GM23338 (cell line): ENCODE data around the gene SNX7. TPM values are rescaled to one million over a fixed set of nuclear protein-coding genes. Genes with fewer than 3 reads are reported as not detected.

Source experiments
- ATAC-seq: fragments of 200-7000 bp; cut with Tn5 transposase; 3 replicates; pipeline ENCODE4 v1.9.1; 2020
- DNase-seq: peaks from one replicate; pipeline ENCODE4 v3.0.0-alpha.2; 2015; ENCODE audit warnings: low spot score
- H2AFZ ChIP-seq: fragments of 200-600 bp; sonication (generic); 2 replicates; pipeline ENCODE4 v1.8.0; 2016; ENCODE audit warnings: antibody characterized with exemption, mild to moderate bottlenecking, moderate library complexity
- H3F3A ChIP-seq: fragments of 200-600 bp; sonication (generic); replicated peaks from 2 replicates; pipeline ENCODE4 v1.8.0; 2017; ENCODE audit warnings: antibody characterized with exemption, mixed run types, low read depth
- H3K27ac ChIP-seq: fragments of 200-600 bp; sonication (generic); 2 replicates; pipeline ENCODE4 v1.6.1; 2016; ENCODE audit warnings: low read depth
- H3K27me3 ChIP-seq: fragments of 200-600 bp; sonication (generic); 2 replicates; pipeline ENCODE4 v1.8.0; 2016; ENCODE audit warnings: mild to moderate bottlenecking, mixed run types, moderate library complexity; ENCODE audit not compliant: insufficient read depth
- H3K36me3 ChIP-seq: fragments of 200-600 bp; sonication (generic); 2 replicates; pipeline ENCODE4 v1.8.0; 2016; ENCODE audit warnings: mild to moderate bottlenecking; ENCODE audit not compliant: insufficient read depth
- H3K4me1 ChIP-seq: fragments of 200-600 bp; sonication (generic); 2 replicates; pipeline ENCODE4 v1.8.0; 2016; ENCODE audit warnings: mild to moderate bottlenecking, moderate library complexity; ENCODE audit not compliant: insufficient read depth
- H3K4me2 ChIP-seq: fragments of 200-600 bp; sonication (generic); 2 replicates; pipeline ENCODE4 v1.7.1; 2017; ENCODE audit warnings: mixed run types
- H3K4me3 ChIP-seq: fragments of 200-600 bp; sonication (generic); 2 replicates; pipeline ENCODE4 v1.6.1; 2016; ENCODE audit warnings: mixed run types
- H3K79me2 ChIP-seq: fragments of 200-600 bp; sonication (generic); replicated peaks from 2 replicates; pipeline ENCODE4 v1.8.0; 2017; ENCODE audit warnings: mild to moderate bottlenecking; ENCODE audit not compliant: insufficient read depth
- H3K9me2 ChIP-seq: fragments of 200-600 bp; sonication (generic); 2 replicates; pipeline ENCODE4 v1.8.0; 2017; ENCODE audit not compliant: insufficient read depth
- H4K20me1 ChIP-seq: fragments of 200-600 bp; sonication (generic); replicated peaks from 2 replicates; pipeline ENCODE4 v1.8.0; 2017; ENCODE audit warnings: mild to moderate bottlenecking; ENCODE audit not compliant: insufficient read depth
- H3K27ac Mint-ChIP-seq: 2 replicates; pipeline ENCODE4 v1.8.0; 2020; ENCODE audit warnings: inconsistent platforms, mild to moderate bottlenecking, moderate library complexity, mixed read lengths
- H3K27me3 Mint-ChIP-seq: 3 replicates; pipeline ENCODE4 v1.8.0; 2022; ENCODE audit warnings: low read depth, mild to moderate bottlenecking, moderate library complexity, mixed read lengths, inconsistent platforms; ENCODE audit not compliant: insufficient read depth, poor library complexity
- H3K36me3 Mint-ChIP-seq: 3 replicates; pipeline ENCODE4 v1.8.0; 2021; ENCODE audit warnings: low read depth, mild to moderate bottlenecking, inconsistent platforms, moderate library complexity, mixed read lengths
- H3K4me1 Mint-ChIP-seq: 3 replicates; pipeline ENCODE4 v1.8.0; 2020; ENCODE audit warnings: mild to moderate bottlenecking, inconsistent platforms, mixed read lengths
- H3K4me3 Mint-ChIP-seq: 3 replicates; pipeline ENCODE4 v1.8.0; 2021; ENCODE audit warnings: moderate library complexity, mild to moderate bottlenecking, inconsistent platforms, mixed read lengths
- H3K9me3 Mint-ChIP-seq: 3 replicates; pipeline ENCODE4 v1.8.0; 2020; ENCODE audit warnings: moderate library complexity, mild to moderate bottlenecking, inconsistent platforms, mixed read lengths
- EZH2 ChIP-seq: fragments of 200-600 bp; sonication (generic); IDR thresholded peaks from one replicate; pipeline ENCODE4 v1.8.0; 2017; ENCODE audit warnings: antibody characterized with exemption, mild to moderate bottlenecking, low read depth; ENCODE audit not compliant: unreplicated experiment
- EZH2phosphoT487 ChIP-seq: fragments of 200-600 bp; sonication (generic); IDR thresholded peaks from one replicate; pipeline ENCODE4 v1.8.1; 2018; ENCODE audit warnings: antibody characterized with exemption; ENCODE audit not compliant: unreplicated experiment
- JUNB ChIP-seq: IDR thresholded peaks from one replicate; pipeline ENCODE4 v1.6.1; 2016; ENCODE audit warnings: antibody characterized with exemption; ENCODE audit not compliant: unreplicated experiment
- NANOG ChIP-seq: IDR thresholded peaks from 2 replicates; pipeline ENCODE4 v1.6.1; 2016; ENCODE audit warnings: antibody characterized with exemption, borderline replicate concordance
- POLR2AphosphoS5 ChIP-seq: IDR thresholded peaks from 2 replicates; pipeline ENCODE4 v1.6.1; 2016; ENCODE audit warnings: antibody characterized with exemption, low read depth
- ZNF331 ChIP-seq: fragments of 250-450 bp; sonication (Bioruptor Pico); IDR thresholded peaks from 2 replicates; pipeline ENCODE4 v1.5.0; 2020; ENCODE audit warnings: low read depth, mild to moderate bottlenecking, moderate library complexity
- polyA plus RNA-seq: library from polyadenylated mRNA; unstranded; fragments of >200 nt; fragmentation: Nextera tagmentation; extraction: Ambion mirVana; gene quantifications from 2 replicates; pipeline ENCODE4 v1.2.1, GENCODE V29; 2016
- total RNA-seq: library from RNA; depleted of rRNA; stranded (reverse); fragments of >200 nt; shearing (Covaris generic); gene quantifications from 2 replicates; pipeline ENCODE4 v1.2.3, GENCODE V29; 2014
- TF ChIP-seq, protein P1 (sequence below): IDR thresholded peaks from one replicate; pipeline ENCODE4 v1.6.1; 2018; ENCODE audit warnings: antibody characterized with exemption; ENCODE audit not compliant: unreplicated experiment

The SNX7 gene
- total and polyA plus RNA-seq, 2 experiments from 2014 or later, result 20.4 to 23.0 TPM

DNA sequence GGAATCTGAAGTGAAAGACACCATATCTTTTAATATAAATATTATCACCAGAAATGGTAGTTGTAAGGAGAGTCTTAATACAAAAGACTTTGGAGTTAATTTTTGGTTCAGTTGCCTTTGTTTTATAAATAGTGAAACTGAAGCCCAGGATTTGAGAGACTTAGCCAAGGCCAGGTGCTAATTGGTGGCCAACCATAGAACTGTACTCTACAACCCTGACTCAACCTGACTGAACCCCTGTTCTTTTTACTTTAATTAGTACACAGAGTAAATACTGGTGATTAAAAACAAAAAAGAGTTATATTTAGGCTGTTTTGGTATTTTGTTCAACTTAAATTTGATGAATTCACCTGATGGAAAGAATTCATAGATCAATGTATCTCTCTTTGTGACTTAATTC is 76.3 kb downstream of the SNX7 start (continued):
- TF ChIP-seq, protein P1, sequence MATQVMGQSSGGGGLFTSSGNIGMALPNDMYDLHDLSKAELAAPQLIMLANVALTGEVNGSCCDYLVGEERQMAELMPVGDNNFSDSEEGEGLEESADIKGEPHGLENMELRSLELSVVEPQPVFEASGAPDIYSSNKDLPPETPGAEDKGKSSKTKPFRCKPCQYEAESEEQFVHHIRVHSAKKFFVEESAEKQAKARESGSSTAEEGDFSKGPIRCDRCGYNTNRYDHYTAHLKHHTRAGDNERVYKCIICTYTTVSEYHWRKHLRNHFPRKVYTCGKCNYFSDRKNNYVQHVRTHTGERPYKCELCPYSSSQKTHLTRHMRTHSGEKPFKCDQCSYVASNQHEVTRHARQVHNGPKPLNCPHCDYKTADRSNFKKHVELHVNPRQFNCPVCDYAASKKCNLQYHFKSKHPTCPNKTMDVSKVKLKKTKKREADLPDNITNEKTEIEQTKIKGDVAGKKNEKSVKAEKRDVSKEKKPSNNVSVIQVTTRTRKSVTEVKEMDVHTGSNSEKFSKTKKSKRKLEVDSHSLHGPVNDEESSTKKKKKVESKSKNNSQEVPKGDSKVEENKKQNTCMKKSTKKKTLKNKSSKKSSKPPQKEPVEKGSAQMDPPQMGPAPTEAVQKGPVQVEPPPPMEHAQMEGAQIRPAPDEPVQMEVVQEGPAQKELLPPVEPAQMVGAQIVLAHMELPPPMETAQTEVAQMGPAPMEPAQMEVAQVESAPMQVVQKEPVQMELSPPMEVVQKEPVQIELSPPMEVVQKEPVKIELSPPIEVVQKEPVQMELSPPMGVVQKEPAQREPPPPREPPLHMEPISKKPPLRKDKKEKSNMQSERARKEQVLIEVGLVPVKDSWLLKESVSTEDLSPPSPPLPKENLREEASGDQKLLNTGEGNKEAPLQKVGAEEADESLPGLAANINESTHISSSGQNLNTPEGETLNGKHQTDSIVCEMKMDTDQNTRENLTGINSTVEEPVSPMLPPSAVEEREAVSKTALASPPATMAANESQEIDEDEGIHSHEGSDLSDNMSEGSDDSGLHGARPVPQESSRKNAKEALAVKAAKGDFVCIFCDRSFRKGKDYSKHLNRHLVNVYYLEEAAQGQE, result no peak
- TF ChIP-seq POLR2AphosphoS5 (no peak), JUNB (no peak), NANOG (no peak), EZH2 (no peak)

DNA sequence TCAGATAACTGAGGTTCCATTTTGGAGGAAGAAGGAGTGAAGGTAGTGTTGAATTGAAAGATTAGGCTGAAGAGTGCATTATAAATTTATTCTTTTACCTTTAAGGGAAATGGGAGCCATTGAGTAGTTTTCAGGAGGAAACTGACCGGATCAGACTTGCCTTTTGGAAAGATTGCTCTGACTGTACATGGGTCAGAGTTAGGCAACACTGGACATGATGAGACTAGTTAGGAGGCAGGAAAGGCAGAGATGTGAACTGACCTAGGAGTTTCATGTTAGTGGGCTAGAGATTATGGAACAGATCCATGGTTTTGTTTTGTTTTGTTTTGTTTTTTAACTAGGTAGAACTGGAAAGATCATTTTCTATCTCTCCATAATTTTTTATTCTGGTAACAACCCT is 78.2 kb downstream of the SNX7 start:
- H3F3A ChIP-seq, result no peaks in the 10 kb centered on the region
- no peak overlapping the region for H3K27ac Mint-ChIP-seq
- ATAC-seq (no peak), DNase-seq (no peak)
- H3K4me2 ChIP-seq, result no peak overlapping the region
- TF ChIP-seq, protein P1, result no peak
- no peak for TF ChIP-seq POLR2AphosphoS5
- no peak for TF ChIP-seq JUNB
- TF ChIP-seq EZH2phosphoT487, result no peak
- no peak for TF ChIP-seq ZNF331
- H3K9me2 ChIP-seq, result no peaks in the 10 kb centered on the region
- H4K20me1 ChIP-seq, result no peaks in the 10 kb centered on the region
- H3K4me1 Mint-ChIP-seq, result no peaks in the 10 kb centered on the region
- H3K27me3 Mint-ChIP-seq, result no peaks in the 10 kb centered on the region
- H3K36me3 ChIP-seq, result no peaks in the 10 kb centered on the region
- H3K4me3 Mint-ChIP-seq, result no peak overlapping the region
- H3K79me2 ChIP-seq, result no peaks in the 10 kb centered on the region
- H3K36me3 Mint-ChIP-seq, result no peaks in the 10 kb centered on the region
- no peaks in the 10 kb centered on the region for H3K9me3 Mint-ChIP-seq
- H2AFZ ChIP-seq, result no peak overlapping the region
- H3K4me3 ChIP-seq, result no peak overlapping the region
- H3K4me1 ChIP-seq, result no peaks in the 10 kb centered on the region
- H3K27me3 ChIP-seq, result no peaks in the 10 kb centered on the region
- H3K27ac ChIP-seq, result no peak overlapping the region
